ENCODE results near the gene LCE1B.
A peak's percentile ranks its signal among the peaks of the same experiment; 100 is the strongest.

LCE1B gene, protein sequence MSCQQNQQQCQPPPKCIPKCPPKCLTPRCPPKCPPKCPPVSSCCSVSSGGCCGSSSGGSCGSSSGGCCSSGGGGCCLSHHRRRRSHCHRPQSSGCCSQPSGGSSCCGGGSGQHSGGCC

DNA sequence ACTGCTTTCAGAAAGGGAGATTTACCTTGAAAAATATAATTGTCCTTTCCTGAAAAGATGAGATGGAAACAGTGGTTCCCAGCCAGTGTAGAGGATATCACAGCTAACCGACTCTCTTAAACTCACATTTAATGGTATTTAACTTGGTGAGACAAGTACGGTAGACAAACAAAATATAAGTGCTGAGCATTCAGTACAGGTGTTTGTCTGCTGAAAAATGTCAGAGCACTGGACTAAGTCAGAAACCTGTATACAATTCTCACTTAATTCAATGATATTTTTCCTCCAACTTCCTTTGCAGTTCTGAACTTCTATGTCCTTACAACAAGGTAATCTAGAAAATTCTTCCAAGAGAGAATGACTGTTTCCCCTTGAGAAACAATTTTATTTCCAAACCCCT is at the start of gene LCE1B:
TSS of gene LCE1B (plus strand) at position 301 of the 400 bp plus-strand sequence. CDS start 476 bp downstream, outside the sequence.
- DNase-seq (ENCODE audit: insufficient read length, low spot score) = no peak
- FAIRE-seq = no peak

DNA sequence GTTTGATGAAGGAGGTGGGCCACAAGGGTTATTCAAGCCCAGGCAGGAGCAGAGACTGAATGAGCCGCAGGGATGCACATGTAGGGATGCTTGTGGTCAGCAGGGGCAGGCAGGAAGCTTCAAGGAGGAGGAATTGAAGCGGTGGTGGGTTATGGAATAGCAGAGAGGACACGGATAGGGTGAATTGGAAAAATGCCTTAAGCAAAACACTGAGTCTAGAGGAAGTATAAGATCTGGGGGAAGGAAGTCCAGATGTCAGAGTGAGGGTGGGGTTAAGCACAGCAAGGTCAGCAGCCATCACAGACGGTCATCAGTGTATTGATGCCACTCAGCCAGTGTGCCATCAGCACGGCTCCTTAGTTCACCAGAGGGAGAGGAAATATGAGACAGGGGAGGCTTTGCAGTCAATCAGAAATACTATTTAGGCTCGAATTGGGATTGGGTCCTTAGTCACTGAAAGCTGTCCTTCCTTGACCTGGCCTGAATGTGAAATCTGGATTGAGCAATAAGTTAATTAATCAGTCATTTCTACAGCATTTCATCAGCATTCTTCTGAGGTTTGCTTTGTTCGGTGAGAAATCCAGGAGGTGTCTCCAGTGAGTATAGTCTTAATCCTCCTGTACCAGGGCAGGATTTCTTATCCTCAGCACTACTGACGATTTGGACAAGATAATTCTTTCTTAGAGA is 42.8 kb upstream of the LCE1B start:
- no peak for FAIRE-seq
- no peak for DNase-seq (ENCODE audit: insufficient read length, low spot score)

DNA sequence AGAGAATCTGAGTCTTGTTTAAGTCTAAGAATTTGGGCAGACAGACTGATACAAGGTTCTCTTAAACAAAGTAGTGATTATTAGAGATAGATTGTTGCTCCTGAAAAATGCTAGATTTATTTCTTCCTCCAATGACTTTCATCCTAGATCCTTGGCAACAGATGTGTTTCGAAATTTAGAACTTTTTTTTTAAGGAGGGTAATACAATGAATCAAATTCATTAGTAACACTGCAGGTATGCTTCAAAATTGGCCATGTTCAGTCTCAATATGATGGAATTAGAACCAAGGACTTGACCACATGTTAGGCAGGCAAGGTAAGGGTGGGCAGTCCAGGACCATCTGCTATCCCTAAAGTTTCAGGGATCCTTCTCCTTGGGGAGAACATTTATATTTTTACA is 41.4 kb upstream of the LCE1B start:
- DNase-seq (ENCODE audit: insufficient read length, low spot score) (no peak), FAIRE-seq (no peak)

DNA sequence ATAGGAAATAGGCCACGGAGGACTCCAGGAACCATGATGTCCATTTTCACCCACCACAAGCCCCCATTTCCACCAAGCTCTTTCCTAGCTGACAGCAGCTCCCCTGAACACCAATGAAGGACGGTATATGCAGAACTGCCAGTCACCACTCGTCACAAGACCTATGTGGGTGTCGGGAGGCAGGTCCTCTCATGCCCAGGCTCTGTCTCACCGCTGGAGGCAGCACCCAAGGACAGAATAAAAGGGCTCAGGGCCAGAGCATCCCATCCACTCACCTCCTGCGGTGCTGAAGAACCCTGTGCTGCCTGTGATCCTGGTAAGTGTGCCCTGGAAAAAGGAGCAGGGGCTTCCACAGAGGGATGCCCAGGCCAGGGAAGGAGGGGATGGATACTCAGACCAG is 36.9 kb upstream of the LCE1B start, which contains the start of gene LCE1F:
TSS of gene LCE1F (plus strand) at position 266 of the 400 bp plus-strand sequence. CDS start 1,232 bp downstream, outside the sequence.
- FAIRE-seq (no peak), DNase-seq (ENCODE audit: insufficient read length, low spot score) (no peak)

DNA sequence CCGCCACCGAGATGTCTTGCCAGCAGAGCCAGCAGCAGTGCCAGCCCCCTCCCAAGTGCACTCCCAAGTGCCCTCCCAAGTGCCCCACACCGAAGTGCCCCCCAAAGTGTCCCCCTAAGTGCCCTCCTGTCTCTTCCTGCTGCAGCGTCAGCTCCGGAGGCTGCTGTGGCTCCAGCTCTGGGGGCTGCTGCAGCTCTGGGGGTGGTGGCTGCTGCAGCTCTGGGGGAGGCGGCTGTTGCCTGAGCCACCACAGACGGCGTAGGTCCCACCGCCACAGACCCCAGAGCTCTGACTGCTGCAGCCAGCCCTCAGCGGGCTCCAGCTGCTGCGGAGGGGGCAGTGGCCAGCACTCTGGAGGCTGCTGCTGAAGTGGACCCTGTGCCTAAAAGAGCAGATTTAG is 35.4 kb upstream of the LCE1B start:
- DNase-seq (ENCODE audit: insufficient read length, low spot score) = no peak

DNA sequence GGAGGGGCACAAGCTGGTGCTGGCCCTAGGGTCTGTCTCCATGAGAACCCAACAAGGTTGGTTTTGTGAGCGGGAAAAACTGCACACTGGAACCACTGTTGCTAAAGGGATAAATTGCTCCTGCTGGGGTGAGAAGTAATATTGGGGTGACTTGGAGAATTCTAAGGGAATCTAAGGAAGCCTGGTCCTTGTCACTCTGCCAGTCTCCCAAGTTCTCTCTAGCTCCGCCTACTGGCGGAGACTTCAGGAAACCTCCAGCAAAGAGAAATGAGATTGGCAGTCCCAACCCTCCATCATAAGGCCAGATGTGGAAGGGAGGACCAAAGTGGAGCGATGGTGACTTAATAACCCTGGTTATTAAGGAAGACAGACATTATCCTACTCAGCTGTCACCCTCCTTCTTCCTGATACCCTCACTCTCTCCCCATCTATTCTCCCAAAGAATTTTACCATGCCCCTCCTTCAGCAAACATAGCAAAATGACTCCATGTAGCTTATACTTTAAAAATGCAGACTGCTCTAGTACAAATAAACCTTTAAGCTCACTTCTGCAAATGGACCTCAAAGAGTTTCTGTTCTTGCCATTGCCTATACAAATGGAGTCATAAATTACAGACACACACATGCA is 34.1 kb upstream of the LCE1B start:
- DNase-seq (ENCODE audit: insufficient read length, low spot score) = no peak
- FAIRE-seq = no peak

More for the DNA sequence above, 35.4 kb upstream of the LCE1B start:
- FAIRE-seq = no peak

DNA sequence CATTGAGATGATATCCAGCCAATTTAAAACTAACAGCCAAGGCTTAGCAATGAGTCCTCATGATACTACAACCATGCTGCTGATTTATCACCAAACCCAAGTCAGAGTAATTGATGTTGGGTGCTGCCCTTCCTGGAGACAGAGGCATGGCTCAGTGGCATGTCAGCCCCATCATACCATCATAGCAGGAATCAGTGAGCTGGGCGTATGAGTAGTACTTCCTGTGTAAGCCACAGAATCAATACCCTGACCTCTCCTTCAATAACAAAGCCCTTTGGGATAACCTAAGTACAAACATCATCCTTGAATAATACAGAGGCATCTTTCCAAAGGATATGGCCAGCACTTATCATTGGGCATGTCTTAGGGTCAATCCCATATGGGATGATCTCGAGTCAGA is 28.7 kb upstream of the LCE1B start:
- DNase-seq (ENCODE audit: insufficient read length, low spot score) = no peak
- no peak for FAIRE-seq

DNA sequence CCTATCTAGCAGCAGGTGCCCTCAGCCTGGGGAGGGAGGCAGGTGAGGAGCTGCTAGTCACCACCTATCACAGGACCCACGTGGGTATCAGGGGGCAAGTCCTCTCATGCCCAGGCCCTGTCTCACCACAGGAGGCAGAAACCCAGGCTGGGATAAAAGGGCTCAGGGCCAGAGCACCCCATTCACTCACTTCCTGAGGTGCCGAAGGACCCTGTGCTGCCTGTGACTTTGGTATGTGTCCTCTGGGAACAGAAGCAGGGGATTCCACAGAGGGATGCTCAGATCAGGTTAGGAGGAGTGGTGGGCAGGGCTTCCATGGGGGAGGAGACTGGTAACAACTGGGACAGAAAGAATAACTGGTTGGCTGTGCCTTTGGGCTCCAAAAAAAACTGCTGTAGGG is 25.7 kb upstream of the LCE1B start, which contains the start of gene LCE1E:
TSS of gene LCE1E (plus strand) at position 181 of the 400 bp plus-strand sequence. CDS start 1,043 bp downstream, outside the sequence.
- DNase-seq (ENCODE audit: insufficient read length, low spot score) = no peak
- no peak for FAIRE-seq

DNA sequence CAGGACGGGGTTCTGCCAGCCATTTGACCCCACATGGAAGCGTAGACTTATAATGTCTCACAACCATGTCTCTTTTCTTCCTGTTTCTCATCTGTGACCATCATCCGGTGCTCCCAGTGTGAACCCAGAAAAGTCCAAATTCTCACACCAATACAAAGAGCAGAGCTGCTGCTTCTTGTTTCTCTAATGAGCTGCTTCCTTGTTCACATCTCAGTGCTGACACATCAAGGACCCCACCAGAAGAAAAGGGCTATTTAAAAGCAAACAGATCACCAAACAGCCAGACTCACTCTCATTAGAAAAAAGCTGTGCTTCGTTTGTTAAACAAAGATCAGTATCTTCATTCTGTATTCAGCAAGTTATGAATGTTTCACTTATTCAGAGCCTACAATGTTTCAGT is 16.1 kb upstream of the LCE1B start:
- FAIRE-seq (no peak), DNase-seq (ENCODE audit: insufficient read length, low spot score) (no peak)

DNA sequence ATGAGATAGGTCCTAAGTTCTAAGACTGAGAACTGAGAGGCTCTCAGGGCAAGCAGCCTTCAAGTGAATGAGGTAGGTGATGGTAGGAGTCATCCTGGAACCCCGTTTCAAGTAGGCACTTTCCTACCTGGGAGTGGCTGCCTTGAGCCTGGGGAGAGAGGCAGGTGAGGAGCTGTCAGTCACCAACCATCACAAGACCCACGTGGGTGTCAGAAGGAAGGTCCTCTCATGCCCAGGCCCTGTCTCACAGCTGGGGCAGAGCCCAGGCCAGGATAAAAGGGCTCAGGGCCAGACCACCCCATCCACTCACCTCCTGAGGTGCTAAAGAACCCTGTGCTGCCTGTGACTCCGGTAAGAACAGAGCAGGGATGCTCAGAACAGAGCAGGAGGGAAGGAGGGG is 15.3 kb upstream of the LCE1B start, which contains the start of gene LCE1D:
TSS of gene LCE1D (plus strand) at position 301 of the 400 bp plus-strand sequence. CDS start 1,074 bp downstream, outside the sequence.
- no peak for FAIRE-seq
- DNase-seq (ENCODE audit: insufficient read length, low spot score) = no peak

DNA sequence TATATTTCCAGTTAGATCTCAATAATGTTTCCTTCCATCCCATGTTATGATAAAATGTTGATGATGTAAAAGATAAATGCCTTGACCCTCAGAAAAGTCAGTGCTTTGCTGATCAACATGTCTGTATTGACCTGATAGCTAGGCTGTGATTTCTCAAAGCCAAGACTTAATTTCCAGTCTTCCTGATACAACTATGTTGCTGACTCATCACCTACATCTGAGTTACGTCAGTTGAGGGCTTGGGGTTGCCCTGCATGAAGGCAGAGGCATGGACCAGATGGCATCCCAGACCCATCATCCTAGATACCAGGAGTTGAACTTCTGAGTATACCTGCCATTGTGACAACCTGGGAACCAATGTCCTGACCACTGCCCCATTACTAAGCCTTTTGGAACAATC is 10.4 kb upstream of the LCE1B start:
- no peak for DNase-seq (ENCODE audit: insufficient read length, low spot score)
- no peak for FAIRE-seq

DNA sequence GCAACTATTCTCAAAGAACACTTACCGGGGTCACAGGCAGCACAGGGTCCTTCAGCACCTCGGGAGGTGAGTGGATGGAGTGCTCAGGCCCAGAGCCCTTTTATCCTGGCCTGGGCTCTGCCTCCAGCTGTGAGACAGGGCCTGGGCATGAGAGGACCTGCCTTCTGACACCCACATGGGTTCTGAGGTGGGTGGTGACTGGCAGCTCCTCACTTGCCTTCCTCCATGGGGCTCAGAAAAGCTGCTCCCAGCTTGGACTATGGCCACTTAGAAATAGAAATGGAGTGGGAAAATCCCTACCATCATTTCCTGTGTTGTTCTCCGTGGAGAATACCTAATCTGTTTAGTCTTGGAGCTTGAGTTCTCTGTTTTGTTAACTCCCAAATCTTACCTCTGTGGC is 5.2 kb upstream of the LCE1B start, which contains the start of gene LCE1C:
TSS of gene LCE1C (minus strand) at position 76 of the 400 bp plus-strand sequence. CDS start 1,173 bp downstream, outside the sequence.
- no peak for DNase-seq (ENCODE audit: insufficient read length, low spot score)
- FAIRE-seq = no peak

DNA sequence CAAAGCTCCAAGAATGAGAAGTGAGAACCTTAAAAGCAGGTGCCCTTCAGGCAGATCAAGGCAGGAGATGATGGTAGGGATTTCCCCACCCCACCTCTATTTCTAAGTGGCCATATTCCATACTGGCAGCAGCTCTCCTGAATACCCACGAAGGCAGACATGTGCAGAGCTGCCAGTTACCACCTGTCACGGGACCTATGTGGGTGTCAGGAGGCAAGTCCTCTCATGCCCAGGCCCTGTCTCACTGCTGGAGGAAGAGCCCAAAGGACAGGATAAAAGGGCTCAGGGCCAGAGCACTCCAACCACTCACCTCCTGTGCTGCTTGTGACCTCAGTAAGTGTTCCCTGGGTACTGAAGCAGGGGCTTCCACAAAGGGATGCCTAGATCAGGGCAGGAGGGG is 721 bp upstream of the LCE1B start:
- no peak for DNase-seq (ENCODE audit: insufficient read length, low spot score)
- no peak for FAIRE-seq

DNA sequence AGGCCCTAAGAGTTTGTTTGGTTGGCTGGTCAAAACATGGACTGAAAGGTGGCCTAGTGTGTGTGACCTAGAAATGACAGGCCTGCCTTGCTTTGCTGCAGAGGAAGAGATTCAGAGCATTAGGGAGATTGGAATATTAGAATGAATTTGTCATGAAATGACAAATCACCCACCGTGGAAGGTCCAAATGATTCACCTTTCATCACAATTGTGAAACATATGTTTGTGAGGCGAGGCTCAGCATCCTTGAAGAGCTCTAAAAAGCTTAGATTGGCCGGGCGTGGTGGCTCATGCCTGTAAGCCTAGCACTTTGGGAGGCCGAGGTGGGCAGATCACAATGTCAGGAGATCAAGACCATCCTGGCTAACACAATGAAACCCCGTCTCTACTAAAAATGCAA is 5.5 kb downstream of the LCE1B start:
- no peak for DNase-seq (ENCODE audit: insufficient read length, low spot score)
- no peak for FAIRE-seq

DNA sequence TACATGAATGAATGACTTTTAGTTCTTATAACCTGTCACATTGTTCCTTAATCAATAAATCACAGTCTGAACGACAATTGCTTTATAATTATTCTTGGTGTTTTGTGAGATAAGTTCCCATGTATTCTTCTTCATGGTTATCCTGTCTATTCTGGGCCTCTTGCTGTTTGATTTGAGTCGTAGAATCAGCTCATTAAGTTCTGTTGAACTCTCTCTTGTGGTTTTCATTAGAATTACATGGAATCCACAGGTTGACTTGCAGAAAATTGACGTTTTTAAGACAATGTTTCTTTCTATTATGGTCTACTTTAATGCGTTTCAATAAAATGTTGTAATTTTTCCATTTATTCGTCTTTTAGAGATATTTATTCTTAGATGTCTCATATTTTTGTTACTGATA is 11.5 kb downstream of the LCE1B start:
- DNase-seq (ENCODE audit: insufficient read length, low spot score) (no peak), FAIRE-seq (no peak)

DNA sequence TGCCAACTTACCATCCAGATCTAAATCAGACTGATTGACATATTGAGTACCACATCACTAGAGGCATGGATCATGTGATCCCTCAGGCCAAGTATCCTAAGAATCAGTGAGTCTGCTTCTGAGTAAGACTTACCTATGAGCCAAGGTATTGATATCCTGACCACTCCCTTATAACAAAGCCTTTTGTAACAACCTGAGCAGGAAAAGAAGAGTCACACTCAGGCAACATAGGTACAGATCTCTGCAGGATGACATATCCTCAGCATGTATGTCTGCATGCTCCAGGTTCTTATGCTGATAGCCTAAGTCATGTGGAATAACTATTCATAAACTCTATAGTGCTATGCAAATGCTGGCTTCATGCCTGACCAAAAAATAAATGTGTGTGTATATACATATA is 13.2 kb downstream of the LCE1B start:
- FAIRE-seq = no peak
- DNase-seq (ENCODE audit: insufficient read length, low spot score) = no peak

DNA sequence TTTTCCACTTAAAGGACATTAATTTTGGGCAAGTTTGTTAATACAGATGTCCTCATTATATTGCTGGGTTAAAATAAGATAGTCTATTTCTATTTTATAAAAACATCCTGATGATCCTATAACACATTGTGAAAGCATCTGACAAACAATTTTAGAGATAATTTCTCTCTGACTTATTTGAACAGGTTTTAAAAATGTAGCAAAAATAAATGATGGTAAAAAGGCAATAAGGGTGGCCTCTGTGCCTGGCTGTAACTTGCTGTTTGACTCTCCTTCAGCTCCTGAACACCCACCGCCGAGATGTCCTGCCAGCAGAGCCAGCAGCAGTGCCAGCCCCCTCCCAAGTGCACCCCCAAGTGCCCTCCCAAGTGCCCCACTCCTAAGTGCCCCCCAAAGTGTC is 15.4 kb downstream of the LCE1B start, which contains the start of gene LCE1A:
TSS of gene LCE1A (plus strand) at position 301 of the 400 bp plus-strand sequence. CDS start at position 301, 0 bp downstream.
- FAIRE-seq (no peak), DNase-seq (ENCODE audit: insufficient read length, low spot score) (no peak)

DNA sequence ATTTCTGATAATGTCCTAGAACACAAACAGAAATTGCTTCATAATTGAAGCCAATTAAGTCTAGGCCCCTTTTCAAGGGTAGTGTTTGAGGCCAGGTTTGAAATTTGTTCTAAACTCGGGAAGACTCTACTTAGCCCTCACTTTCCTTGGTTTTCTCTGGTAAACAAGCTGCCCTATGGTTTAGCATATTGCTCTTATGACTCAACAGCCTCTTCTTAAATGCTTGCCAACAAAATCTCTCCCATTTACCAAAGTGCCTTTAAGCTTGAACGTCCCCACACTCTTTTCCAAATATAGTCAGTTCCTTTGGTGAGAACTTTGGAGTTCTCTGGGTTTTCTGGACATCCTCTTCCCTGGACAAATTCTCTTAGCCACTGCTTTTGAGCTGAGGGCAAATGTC is 25.1 kb downstream of the LCE1B start:
- FAIRE-seq = no peak

DNA sequence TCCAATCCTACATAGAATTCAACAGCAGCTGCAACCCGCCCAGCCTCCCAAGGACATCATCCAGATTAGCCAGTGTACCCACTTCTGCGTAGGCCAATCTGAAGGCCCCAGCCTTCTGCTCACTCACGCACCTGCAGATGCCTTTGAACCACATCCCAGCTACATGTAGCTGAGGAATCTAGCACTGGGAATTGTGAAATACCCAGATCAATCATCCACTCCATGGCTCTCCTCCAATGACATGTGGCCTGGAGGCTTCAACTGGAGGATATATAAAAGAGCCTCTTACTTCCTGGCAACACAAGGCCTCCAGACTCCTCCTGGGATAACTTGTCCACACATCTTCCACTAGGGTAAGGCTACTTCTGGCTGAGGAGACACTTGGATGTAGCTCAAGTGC is 30.8 kb downstream of the LCE1B start, which contains the start of gene LCE6A:
TSS of gene LCE6A (plus strand) at position 301 of the 400 bp plus-strand sequence. CDS start 665 bp downstream, outside the sequence.
- no peak for FAIRE-seq
- DNase-seq (ENCODE audit: insufficient read length, low spot score) = no peak

More for the DNA sequence above, 25.1 kb downstream of the LCE1B start:
- DNase-seq (ENCODE audit: insufficient read length, low spot score) = no peak

DNA sequence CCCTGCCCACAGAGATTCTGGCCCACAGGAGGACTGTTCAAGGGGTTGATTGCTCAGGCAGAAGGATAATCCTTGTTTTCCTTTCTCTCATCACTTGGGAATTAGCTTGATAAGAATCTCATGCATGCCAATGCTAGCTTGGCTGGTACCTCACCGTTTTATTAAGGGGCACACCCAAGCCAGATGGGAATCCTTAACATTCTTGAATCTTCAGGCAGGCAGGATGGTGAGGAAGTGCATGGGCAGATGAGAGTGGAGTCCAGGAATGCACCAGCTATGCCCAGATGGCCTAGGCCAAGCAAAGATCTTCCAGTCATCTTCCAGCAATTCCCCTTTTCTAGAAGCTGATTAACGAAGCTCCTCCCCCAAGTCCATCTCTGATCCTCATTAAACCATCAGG is 43.9 kb downstream of the LCE1B start:
- peak; percentile 4 for DNase-seq (ENCODE audit: insufficient read length, low spot score)
- FAIRE-seq = no peak

DNA sequence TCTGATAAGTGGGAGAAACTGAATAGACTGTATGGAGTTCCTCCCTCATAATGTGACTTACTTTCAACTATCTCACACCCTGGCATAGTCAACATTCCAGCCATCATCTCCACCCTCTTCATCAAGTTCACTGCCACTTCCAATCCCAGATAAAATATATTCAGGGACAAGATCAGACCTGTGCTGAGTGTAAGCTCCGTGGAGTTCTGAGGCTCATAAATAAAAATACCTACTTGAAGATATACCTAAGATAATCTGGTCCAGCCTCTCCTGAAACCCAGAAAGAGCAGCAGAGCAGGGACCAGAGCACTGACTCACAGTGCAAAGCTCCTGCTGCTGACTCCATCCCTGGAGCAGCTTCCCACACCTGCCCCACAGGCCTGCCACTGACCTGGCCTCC is 46.3 kb downstream of the LCE1B start:
- DNase-seq (ENCODE audit: insufficient read length, low spot score) = no peak
- FAIRE-seq = no peak

Measured in HTR-8/SVneo (cell line).